Measurements from ENCODE around the gene RAX2.

The RAX2 gene

DNA sequence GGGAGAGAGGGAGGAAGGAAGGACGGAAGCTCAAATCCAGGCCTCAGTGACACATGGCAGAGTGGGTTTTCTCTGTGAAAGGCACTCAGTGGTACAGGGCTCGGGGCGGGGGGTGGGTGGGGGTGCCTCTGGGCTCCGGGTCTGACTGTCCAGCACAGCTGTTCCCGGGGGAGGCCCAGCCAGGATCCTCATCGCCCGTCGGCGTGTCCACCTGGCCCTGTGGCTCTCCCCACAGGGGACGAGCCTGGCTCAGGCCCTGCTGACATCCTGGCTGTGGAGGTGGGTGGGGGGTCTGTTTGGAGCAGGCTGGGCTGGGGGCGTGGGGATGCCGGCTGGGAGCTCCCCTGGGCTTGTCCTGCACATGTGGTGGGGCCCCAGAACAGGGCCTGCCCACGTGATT is 32.4 kb upstream of the RAX2 start:
- H3K36me3 ChIP-seq = no peaks in the 10 kb centered on the region
- TF ChIP-seq, protein P1, sequence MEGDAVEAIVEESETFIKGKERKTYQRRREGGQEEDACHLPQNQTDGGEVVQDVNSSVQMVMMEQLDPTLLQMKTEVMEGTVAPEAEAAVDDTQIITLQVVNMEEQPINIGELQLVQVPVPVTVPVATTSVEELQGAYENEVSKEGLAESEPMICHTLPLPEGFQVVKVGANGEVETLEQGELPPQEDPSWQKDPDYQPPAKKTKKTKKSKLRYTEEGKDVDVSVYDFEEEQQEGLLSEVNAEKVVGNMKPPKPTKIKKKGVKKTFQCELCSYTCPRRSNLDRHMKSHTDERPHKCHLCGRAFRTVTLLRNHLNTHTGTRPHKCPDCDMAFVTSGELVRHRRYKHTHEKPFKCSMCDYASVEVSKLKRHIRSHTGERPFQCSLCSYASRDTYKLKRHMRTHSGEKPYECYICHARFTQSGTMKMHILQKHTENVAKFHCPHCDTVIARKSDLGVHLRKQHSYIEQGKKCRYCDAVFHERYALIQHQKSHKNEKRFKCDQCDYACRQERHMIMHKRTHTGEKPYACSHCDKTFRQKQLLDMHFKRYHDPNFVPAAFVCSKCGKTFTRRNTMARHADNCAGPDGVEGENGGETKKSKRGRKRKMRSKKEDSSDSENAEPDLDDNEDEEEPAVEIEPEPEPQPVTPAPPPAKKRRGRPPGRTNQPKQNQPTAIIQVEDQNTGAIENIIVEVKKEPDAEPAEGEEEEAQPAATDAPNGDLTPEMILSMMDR (IDR thresholded peaks at IDR 0.05; ENCODE audit: low read depth, low read length) = no peak
- DNase-seq = no peak
- H3K27ac ChIP-seq = no peak overlapping the region
- no peaks in the 10 kb centered on the region for H3K27me3 ChIP-seq (ENCODE audit: insufficient read depth, low read depth, severe bottlenecking)
- no peaks in the 10 kb centered on the region for H3K9me3 ChIP-seq (ENCODE audit: severe bottlenecking)
- no peak overlapping the region for H3K4me3 ChIP-seq (ENCODE audit: low read depth, low read length)

- no peaks in the 10 kb centered on the region for H3K36me3 ChIP-seq
- TF ChIP-seq, protein P1 (IDR thresholded peaks at IDR 0.05; ENCODE audit: low read depth, low read length) = no peak
- no peak for DNase-seq
- H3K27ac ChIP-seq = no peak overlapping the region
- no peak overlapping the region for H3K4me3 ChIP-seq (ENCODE audit: low read depth, low read length)
- no peaks in the 10 kb centered on the region for H3K9me3 ChIP-seq (ENCODE audit: severe bottlenecking)
- H3K27me3 ChIP-seq (ENCODE audit: insufficient read depth, low read depth, severe bottlenecking) = no peaks in the 10 kb centered on the region
Measured at GRCh38 chr19:3803986-3804385, 32.0 kb upstream of the RAX2 start.

DNA sequence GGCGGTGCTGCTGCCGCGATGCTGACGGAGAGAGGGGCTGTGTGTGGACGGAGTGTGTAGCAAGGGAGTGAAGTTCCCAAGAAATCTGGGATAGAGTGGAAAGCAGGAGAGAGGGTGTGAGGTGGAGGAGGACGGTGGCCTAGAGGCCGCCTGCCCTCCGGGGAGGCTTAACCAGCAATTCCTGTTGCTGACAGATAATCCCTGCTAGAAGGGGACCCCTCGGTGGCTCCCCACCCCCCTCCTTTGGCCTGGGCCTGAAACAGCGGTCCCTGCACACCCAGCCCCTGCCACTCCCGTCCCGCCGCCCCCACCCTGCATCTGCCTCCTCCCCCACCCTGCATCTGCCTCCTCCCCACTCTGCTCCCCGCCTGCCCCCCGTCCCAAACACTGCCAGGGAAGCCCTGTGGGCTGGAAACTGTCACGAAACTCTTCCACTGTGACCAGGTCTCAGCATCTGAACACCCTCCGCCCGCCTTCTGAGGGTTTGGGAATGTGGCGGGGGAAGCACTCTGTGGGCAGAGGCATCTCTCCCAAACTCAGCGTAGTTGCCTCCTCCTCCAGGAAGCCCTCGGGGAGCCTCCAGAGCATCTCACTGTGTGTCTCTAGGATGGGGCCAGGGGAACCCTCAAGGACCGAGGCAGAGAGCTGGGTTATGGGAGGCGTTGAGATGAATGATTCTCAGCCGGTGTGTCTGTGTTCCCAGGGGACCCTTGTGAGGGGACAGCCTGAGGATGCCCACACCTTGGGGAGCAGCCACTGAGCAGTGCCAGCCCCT is 31.3 kb upstream of the RAX2 start:
- Histone ChIP-seq H3K9me3 (ENCODE audit: severe bottlenecking) (no peaks in the 10 kb centered on the region), H3K36me3 (no peaks in the 10 kb centered on the region), H3K27me3 (ENCODE audit: insufficient read depth, low read depth, severe bottlenecking) (no peaks in the 10 kb centered on the region), H3K4me3 (ENCODE audit: low read depth, low read length) (no peak overlapping the region), H3K27ac (no peak overlapping the region)
- DNase-seq = no peak
- TF ChIP-seq, protein P1 (IDR thresholded peaks at IDR 0.05; ENCODE audit: low read depth, low read length) = no peak

GRCh38 chr19:3801412-3802096 is 29.5 kb upstream of the RAX2 start:
- no peaks in the 10 kb centered on the region for H3K27me3 ChIP-seq (ENCODE audit: insufficient read depth, low read depth, severe bottlenecking)
- peaks cover 4% of the 10 kb centered on the region for H3K9me3 ChIP-seq (ENCODE audit: severe bottlenecking)
- TF ChIP-seq, protein P1 (IDR thresholded peaks at IDR 0.05; ENCODE audit: low read depth, low read length) = 0 out of 2 replicates have a peak, but pooled peaks have one; percentile 9
- no peak overlapping the region for H3K4me3 ChIP-seq (ENCODE audit: low read depth, low read length)
- no peak overlapping the region for H3K27ac ChIP-seq
- no peaks in the 10 kb centered on the region for H3K36me3 ChIP-seq
- DNase-seq = no peak

GRCh38 chr19:3800996-3801395 is 29.0 kb upstream of the RAX2 start:
- H3K27me3 ChIP-seq (ENCODE audit: insufficient read depth, low read depth, severe bottlenecking) = no peaks in the 10 kb centered on the region

More at GRCh38 chr19:3800996-3801395, 29.0 kb upstream of the RAX2 start:
- Histone ChIP-seq H3K4me3 (ENCODE audit: low read depth, low read length) (no peak overlapping the region), H3K36me3 (no peaks in the 10 kb centered on the region), H3K27ac (no peak overlapping the region), H3K9me3 (ENCODE audit: severe bottlenecking) (peaks cover 8% of the 10 kb centered on the region)
- TF ChIP-seq, protein P1 (IDR thresholded peaks at IDR 0.05; ENCODE audit: low read depth, low read length) = no peak
- no peak for DNase-seq
